SU-DHL-6 (cell line): ENCODE results near the gene FXYD3.

Experiments used
- H2AFZ ChIP-seq: fragments of 200-600 bp; sonication (generic); 2 replicates; pipeline ENCODE4 v1.6.1; 2014; ENCODE audit warnings: low read depth, mild to moderate bottlenecking, moderate library complexity, mixed read lengths, antibody characterized with exemption, low read length; ENCODE audit not compliant: severe bottlenecking
- H3F3A ChIP-seq: fragments of 200-600 bp; shearing (Covaris generic); 2 replicates; pipeline ENCODE4 v1.6.0; 2016; ENCODE audit warnings: antibody characterized with exemption, mild to moderate bottlenecking; ENCODE audit not compliant: insufficient read depth
- H3K27ac ChIP-seq: fragments of 200-600 bp; sonication (generic); 2 replicates; pipeline ENCODE4 v1.5.1; 2016; ENCODE audit warnings: low read depth, mild to moderate bottlenecking, low read length, moderate library complexity, mixed read lengths
- H3K27me3 ChIP-seq: fragments of 200-600 bp; sonication (generic), shearing (Covaris generic); 2 replicates; pipeline ENCODE4 v1.6.0; 2014; ENCODE audit warnings: mild to moderate bottlenecking, low read length
- H3K36me3 ChIP-seq: fragments of 200-600 bp; sonication (generic); 2 replicates; pipeline ENCODE4 v1.6.1; 2014; ENCODE audit warnings: mild to moderate bottlenecking, low read length, mixed read lengths
- H3K4me2 ChIP-seq: fragments of 300-600, 200-600 bp; shearing (Covaris generic), sonication (generic); 2 replicates; pipeline ENCODE4 v1.6.0; 2014; ENCODE audit warnings: low read length, low read depth, mild to moderate bottlenecking; ENCODE audit not compliant: poor library complexity, severe bottlenecking
- H3K4me3 ChIP-seq: fragments of 200-600 bp; sonication (generic); 2 replicates; pipeline ENCODE4 v1.5.1; 2014; ENCODE audit warnings: antibody characterized with exemption, low read length, mild to moderate bottlenecking, mixed read lengths; ENCODE audit not compliant: insufficient read depth, poor library complexity, severe bottlenecking
- H3K79me2 ChIP-seq: fragments of 200-600 bp; sonication (generic); 2 replicates; pipeline ENCODE4 v1.6.1; 2014; ENCODE audit warnings: mild to moderate bottlenecking, low read length, moderate library complexity; ENCODE audit not compliant: insufficient read depth
- H3K9ac ChIP-seq: fragments of 200-600 bp; sonication (generic); 2 replicates; pipeline ENCODE4 v1.7.0; 2014; ENCODE audit warnings: mild to moderate bottlenecking, low read length
- H3K9me2 ChIP-seq: fragments of 200-600 bp; sonication (generic); replicated peaks from 2 replicates; pipeline ENCODE4 v1.6.1; 2014; ENCODE audit warnings: low read length; ENCODE audit not compliant: insufficient read depth
- H3K9me3 ChIP-seq: fragments of 200-600 bp; sonication (generic); 2 replicates; pipeline ENCODE4 v1.6.1; 2014; ENCODE audit warnings: low read length, mixed read lengths; ENCODE audit not compliant: insufficient read depth
- H4K20me1 ChIP-seq: fragments of 200-600 bp; sonication (generic); 2 replicates; pipeline ENCODE4 v1.6.1; 2014; ENCODE audit warnings: low read depth, mild to moderate bottlenecking, antibody characterized with exemption, low read length, moderate library complexity, mixed read lengths
- EZH2phosphoT487 ChIP-seq: fragments of 200-600 bp; sonication (generic), shearing (Covaris generic); conservative IDR thresholded peaks from 2 replicates; pipeline ENCODE4 v1.6.1; 2018; ENCODE audit warnings: mild to moderate bottlenecking, antibody characterized with exemption, low read length, moderate library complexity, mixed read lengths
- TF ChIP-seq, protein P1 (sequence below): fragments of 200-600 bp; sonication (generic); IDR thresholded peaks from one replicate; pipeline ENCODE4 v1.5.1; 2017; ENCODE audit warnings: antibody characterized with exemption, mild to moderate bottlenecking, low read length, moderate library complexity; ENCODE audit not compliant: insufficient read depth, poor library complexity, severe bottlenecking

The FXYD3 gene

DNA sequence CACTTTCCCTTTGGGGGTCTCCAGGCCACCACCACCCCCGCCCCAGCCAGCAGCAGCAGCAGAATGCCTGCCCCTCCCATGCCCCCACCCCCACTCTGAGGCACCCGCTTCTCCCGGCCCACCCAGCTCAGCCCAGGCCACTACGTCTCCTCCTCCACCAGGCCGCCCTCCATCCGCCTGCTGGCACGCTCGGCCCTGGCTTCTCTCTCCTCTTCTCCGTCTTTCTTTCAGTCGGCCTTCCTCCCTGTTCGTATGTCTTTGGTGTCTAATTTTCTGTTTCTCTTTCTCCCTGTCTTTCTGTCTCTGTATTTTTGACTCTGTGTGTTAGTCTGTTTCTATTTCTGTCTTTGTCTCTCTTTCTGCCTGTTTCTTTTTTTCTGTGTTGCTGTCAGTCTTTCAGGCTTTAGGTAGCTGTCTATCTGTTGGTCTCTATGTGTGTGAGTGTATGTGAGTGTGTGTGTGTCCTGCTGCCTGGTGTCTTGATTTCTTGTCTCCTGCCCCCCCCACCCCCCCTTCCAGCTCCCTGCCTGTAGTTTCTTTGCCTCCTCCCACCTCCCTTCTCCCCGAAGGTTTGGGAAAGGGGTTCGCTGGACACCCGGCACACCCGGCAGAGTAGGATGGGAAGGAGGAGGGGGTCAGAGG, 19.1 kb downstream of the FXYD3 start, which contains the start of gene LGI4:
LGI4 (minus strand) TSS at position 459 of the 642 bp plus-strand sequence; CDS start at position 80, 379 bp downstream.
- Histone ChIP-seq H3K4me2 (no peak within 1 kb of the TSS), H3K79me2 (no peaks in the 10 kb centered on the region), H3K4me3 (no peak within 1 kb of the TSS), H3K9me2 (no peaks in the 10 kb centered on the region), H3K27ac (no peak within 1 kb of the TSS), H3K27me3 (no peaks in the 10 kb centered on the region), H4K20me1 (no peaks in the 10 kb centered on the region), H3K36me3 (no peaks in the 10 kb centered on the region), H3K9ac (no peak within 1 kb of the TSS), H3F3A (no peaks in the 10 kb centered on the region), H3K9me3 (no peaks in the 10 kb centered on the region), H2AFZ (no peak within 1 kb of the TSS)
- TF ChIP-seq, protein P1, sequence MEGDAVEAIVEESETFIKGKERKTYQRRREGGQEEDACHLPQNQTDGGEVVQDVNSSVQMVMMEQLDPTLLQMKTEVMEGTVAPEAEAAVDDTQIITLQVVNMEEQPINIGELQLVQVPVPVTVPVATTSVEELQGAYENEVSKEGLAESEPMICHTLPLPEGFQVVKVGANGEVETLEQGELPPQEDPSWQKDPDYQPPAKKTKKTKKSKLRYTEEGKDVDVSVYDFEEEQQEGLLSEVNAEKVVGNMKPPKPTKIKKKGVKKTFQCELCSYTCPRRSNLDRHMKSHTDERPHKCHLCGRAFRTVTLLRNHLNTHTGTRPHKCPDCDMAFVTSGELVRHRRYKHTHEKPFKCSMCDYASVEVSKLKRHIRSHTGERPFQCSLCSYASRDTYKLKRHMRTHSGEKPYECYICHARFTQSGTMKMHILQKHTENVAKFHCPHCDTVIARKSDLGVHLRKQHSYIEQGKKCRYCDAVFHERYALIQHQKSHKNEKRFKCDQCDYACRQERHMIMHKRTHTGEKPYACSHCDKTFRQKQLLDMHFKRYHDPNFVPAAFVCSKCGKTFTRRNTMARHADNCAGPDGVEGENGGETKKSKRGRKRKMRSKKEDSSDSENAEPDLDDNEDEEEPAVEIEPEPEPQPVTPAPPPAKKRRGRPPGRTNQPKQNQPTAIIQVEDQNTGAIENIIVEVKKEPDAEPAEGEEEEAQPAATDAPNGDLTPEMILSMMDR, result no peak
- no peak for TF ChIP-seq EZH2phosphoT487

DNA sequence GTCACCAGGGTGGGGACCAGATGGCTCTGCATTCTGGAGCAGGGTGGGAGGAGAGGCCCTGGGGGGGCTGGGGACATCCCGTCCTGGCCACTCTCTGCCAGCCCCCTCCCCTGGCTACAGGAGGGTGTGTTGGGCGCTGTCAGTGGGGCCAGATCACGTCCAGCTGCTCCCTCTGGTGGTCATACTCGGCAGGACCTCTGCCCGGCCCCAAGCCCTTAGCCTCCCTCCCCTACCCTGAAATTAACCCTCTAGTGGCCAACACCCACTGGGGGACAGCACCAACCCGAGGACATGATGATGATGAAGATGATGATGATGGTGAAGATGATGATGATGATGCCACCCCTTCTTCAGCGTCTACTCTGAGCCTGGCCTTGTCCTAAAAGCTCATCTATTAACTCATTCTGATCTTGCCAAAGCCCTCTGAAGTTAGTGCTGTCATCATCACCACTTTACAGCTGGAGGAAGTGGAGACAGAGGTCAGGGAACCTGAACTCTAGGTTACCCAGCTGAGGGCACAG, 19.8 kb downstream of the FXYD3 start:
- Histone ChIP-seq H4K20me1 (no peaks in the 10 kb centered on the region), H3K9ac (no peak overlapping the region), H3K4me2 (no peak overlapping the region), H3K27ac (no peak overlapping the region), H3K9me3 (no peaks in the 10 kb centered on the region), H3K36me3 (no peaks in the 10 kb centered on the region), H2AFZ (no peak overlapping the region), H3F3A (no peaks in the 10 kb centered on the region), H3K4me3 (no peak overlapping the region), H3K9me2 (no peaks in the 10 kb centered on the region), H3K27me3 (no peaks in the 10 kb centered on the region), H3K79me2 (no peaks in the 10 kb centered on the region)
- no peak for TF ChIP-seq EZH2phosphoT487
- TF ChIP-seq, protein P1, result peak; percentile 87

DNA sequence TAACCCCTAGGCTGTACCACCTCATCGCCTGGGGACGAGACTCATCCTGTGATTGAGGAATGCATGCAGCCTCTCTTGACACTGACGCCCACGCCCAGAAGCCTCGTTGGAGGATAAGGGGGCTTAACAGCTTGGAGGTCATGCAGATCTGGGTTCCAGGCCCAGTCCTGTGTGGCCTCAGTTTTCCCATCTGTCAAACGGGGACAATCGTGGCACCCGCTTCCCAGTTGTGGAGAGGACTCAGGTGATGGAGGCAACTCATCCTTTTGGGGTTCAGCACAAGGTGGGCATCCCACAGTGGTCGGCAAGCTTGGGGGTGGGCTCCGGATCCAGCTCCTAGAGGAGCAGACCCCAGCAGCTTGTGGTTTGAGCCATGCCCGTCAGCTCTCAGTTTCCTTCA, 20.6 kb downstream of the FXYD3 start:
- TF ChIP-seq, protein P1, result no peak
- TF ChIP-seq EZH2phosphoT487, result no peak
- Histone ChIP-seq H3K79me2 (no peaks in the 10 kb centered on the region), H3K4me3 (no peak overlapping the region), H4K20me1 (no peaks in the 10 kb centered on the region), H3K9me2 (no peaks in the 10 kb centered on the region), H3K9ac (no peak overlapping the region), H3K4me2 (no peak overlapping the region), H3K27me3 (no peaks in the 10 kb centered on the region), H2AFZ (no peak overlapping the region), H3K36me3 (no peaks in the 10 kb centered on the region), H3K9me3 (no peaks in the 10 kb centered on the region), H3F3A (no peaks in the 10 kb centered on the region), H3K27ac (no peak overlapping the region)
